ENCODE results near the gene GLT6D1. TPM values are rescaled to one million over a fixed set of nuclear protein-coding genes. Genes with fewer than 3 reads are reported as not detected.

Gene GLT6D1
- total and polyA plus RNA-seq, 5 donors from 2014 or later = not detected

DNA sequence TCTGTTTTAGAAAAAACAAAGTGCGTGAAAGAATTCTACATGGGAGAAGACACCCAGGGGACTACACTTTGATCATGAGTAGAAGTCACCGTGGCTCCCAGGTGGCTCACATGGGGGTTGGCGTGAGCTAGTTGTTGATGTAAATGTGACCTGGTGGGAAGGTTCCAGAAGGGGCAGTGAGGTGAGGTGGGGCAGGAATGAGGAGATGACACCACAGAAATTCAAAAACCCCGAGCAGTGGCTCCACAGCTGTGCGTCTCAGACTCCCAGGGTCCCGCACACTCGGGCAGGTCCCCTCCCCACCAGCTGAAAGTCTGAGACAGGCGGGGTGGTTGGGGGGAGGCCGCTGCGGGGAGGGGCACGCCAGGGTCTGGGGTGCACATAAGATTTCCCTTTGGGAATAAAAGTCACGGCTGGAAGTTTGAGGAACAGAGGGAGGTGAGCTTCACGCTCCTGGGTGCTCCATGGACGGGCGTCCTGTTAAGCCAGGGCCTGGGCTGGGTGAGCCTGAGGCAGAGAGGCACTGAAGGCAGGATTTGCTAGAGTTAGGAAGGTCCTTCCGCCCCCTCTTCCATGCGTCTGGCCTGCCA is 29.9 kb downstream of the GLT6D1 start:
- H3K4me3 ChIP-seq (ENCODE audit: low read depth, low read length) = no peak overlapping the region
- Mint-ChIP-seq H3K4me1 (no peaks in the 10 kb centered on the region), H3K9me3 (peaks cover 0 to 3% (median 0%) of the 10 kb centered on the region in 7 donors), H3K4me3 (no peak overlapping the region), H3K36me3 (no peaks in the 10 kb centered on the region), H3K27me3 (no peaks in the 10 kb centered on the region), H3K27ac (no peak overlapping the region)
- H3K9me3 ChIP-seq (ENCODE audit: control insufficient read depth in 2 of 2, low read length in 2 of 2) = no peaks in the 10 kb centered on the region
- H3K36me3 ChIP-seq (ENCODE audit: control insufficient read depth, insufficient read depth, low read length) = no peaks in the 10 kb centered on the region
- no peaks in the 10 kb centered on the region for H3K27me3 ChIP-seq (ENCODE audit: control insufficient read depth, insufficient read depth, low read length)
- ATAC-seq (ENCODE audit: low read depth in 2 of 2) (no peak), DNase-seq (no peak)
- no peaks in the 10 kb centered on the region for H3K4me1 ChIP-seq (ENCODE audit: control insufficient read depth, insufficient read depth, low read length, poor library complexity, severe bottlenecking)
- no peak overlapping the region for H3K27ac ChIP-seq (ENCODE audit: insufficient read depth, low read length, poor library complexity, severe bottlenecking)

DNA sequence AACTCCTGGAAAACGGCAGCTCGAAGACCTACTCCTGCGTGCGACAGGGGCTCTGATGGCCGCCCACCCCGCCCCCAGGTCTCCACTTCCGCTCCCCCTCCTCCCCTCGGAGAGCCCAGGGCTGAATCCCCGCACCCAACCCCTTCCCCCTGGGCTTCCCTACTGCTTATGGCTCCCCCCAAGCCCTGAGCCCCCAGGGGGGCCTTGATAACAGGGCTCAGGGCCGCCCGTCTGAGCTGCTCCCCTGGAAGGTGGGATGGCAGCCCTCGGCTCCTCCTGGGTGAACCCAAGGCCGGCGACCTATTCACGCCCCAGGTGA is 30.4 kb downstream of the GLT6D1 start:
- Histone ChIP-seq H3K4me3 (ENCODE audit: low read depth, low read length) (no peak overlapping the region), H3K36me3 (ENCODE audit: control insufficient read depth, insufficient read depth, low read length) (no peaks in the 10 kb centered on the region), H3K27me3 (ENCODE audit: control insufficient read depth, insufficient read depth, low read length) (no peaks in the 10 kb centered on the region), H3K27ac (ENCODE audit: insufficient read depth, low read length, poor library complexity, severe bottlenecking) (no peak overlapping the region), H3K4me1 (ENCODE audit: control insufficient read depth, insufficient read depth, low read length, poor library complexity, severe bottlenecking) (no peaks in the 10 kb centered on the region), H3K9me3 (ENCODE audit: control insufficient read depth in 2 of 2, low read length in 2 of 2) (no peaks in the 10 kb centered on the region)
- DNase-seq (no peak), ATAC-seq (ENCODE audit: low read depth in 2 of 2) (no peak)
- no peaks in the 10 kb centered on the region for H3K27me3 Mint-ChIP-seq
- H3K27ac Mint-ChIP-seq = no peak overlapping the region
- H3K4me1 Mint-ChIP-seq = no peaks in the 10 kb centered on the region
- no peak overlapping the region for H3K4me3 Mint-ChIP-seq
- peaks cover 0 to 3% (median 0%) of the 10 kb centered on the region in 7 donors for H3K9me3 Mint-ChIP-seq
- H3K36me3 Mint-ChIP-seq = no peaks in the 10 kb centered on the region

DNA sequence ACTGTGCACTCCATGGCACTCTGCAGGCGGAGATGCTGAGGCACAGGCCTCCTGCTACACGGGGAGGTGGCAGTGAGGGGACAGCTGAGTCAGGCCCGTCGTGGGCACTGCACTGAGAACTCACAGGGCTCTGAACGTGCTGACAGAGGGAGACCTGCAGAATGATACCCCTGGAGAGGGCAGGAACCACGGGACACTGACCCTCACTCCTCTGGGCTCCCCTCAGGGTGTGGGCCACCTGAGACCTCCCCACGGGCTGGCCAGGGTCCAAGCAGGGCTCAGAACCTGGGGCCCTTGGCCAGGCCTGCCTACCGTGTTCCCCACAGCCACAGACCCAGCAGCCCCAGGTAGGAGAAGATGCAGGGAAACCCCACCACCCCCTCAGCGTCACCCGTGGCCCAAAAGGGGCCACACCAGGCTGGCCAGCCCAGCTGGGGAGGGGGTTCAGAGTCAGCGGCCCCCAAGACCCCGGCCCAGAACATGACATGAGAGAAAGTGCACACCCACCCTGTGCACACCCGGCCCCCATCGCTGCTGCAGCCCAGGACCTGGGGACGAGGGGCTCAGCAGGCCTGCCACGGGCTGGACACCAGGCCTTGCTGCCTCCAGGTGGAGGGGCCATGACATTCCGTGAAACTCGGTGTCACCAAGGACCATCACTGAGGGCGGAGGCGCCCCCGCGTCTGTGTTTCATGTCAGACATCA is 30.9 kb downstream of the GLT6D1 start:
- Histone ChIP-seq H3K4me3 (ENCODE audit: low read depth, low read length) (no peak overlapping the region), H3K27me3 (ENCODE audit: control insufficient read depth, insufficient read depth, low read length) (no peaks in the 10 kb centered on the region), H3K4me1 (ENCODE audit: control insufficient read depth, insufficient read depth, low read length, poor library complexity, severe bottlenecking) (no peaks in the 10 kb centered on the region), H3K9me3 (ENCODE audit: control insufficient read depth in 2 of 2, low read length in 2 of 2) (no peaks in the 10 kb centered on the region), H3K36me3 (ENCODE audit: control insufficient read depth, insufficient read depth, low read length) (no peaks in the 10 kb centered on the region), H3K27ac (ENCODE audit: insufficient read depth, low read length, poor library complexity, severe bottlenecking) (no peak overlapping the region)
- peaks cover 4% of the 10 kb centered on the region for H3K27me3 Mint-ChIP-seq
- H3K9me3 Mint-ChIP-seq = peaks cover 0 to 3% (median 0%) of the 10 kb centered on the region in 7 donors
- no peaks in the 10 kb centered on the region for H3K4me1 Mint-ChIP-seq
- H3K36me3 Mint-ChIP-seq = no peaks in the 10 kb centered on the region
- H3K27ac Mint-ChIP-seq = no peak overlapping the region
- no peak overlapping the region for H3K4me3 Mint-ChIP-seq
- no peak for ATAC-seq (ENCODE audit: low read depth in 2 of 2)
- DNase-seq = no peak

DNA sequence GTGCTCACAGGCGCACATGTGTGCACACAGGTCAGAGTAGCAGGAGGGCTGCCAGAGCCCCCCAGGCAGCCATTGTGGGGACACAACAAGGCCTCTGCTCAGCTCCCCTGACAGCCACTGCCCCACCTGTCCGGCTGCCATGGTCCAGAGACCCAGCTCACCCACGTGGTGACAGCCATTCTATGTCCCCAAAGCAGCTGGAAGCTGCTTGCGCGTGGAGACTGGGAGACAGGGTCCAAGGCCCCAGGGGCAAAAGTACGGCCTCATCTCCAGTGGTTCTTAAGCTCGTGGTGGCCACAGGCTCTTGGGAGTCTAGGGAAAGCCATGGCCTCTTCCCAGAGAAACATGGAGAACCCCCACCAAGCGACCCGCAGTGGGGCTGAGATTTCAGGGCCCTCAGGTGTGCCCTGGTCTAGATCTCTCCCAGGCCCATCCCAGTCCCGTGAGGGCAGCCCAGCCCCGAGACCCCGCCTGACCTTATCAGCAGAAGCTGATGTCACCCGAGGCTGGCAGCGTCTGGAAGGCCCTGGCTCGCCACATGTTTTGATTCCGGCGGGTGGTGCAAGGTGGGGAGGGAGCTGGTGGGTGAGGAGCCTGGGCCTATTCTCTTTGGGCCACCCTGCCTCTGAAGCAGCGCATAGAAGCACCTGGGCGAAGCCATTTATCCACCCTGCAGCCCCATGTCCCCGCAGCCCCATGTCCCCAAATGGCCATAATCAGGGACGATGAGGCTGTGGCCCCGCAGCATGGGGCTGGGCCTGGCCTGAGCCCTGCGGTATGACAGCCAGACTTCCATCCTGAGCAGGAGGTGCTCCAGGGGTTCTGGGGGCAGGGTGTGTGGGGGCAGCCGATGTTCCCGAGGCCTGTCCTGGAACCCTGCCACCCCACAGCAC is 31.7 kb downstream of the GLT6D1 start:
- Histone ChIP-seq H3K27ac (ENCODE audit: insufficient read depth, low read length, poor library complexity, severe bottlenecking) (no peak overlapping the region), H3K4me1 (ENCODE audit: control insufficient read depth, insufficient read depth, low read length, poor library complexity, severe bottlenecking) (no peaks in the 10 kb centered on the region), H3K4me3 (ENCODE audit: low read depth, low read length) (no peak overlapping the region), H3K27me3 (ENCODE audit: control insufficient read depth, insufficient read depth, low read length) (no peaks in the 10 kb centered on the region), H3K9me3 (ENCODE audit: control insufficient read depth in 2 of 2, low read length in 2 of 2) (no peaks in the 10 kb centered on the region), H3K36me3 (ENCODE audit: control insufficient read depth, insufficient read depth, low read length) (no peaks in the 10 kb centered on the region)
- H3K27ac Mint-ChIP-seq = no peak overlapping the region
- no peak for DNase-seq
- H3K4me3 Mint-ChIP-seq = no peak overlapping the region
- peaks cover 0 to 3% (median 0%) of the 10 kb centered on the region in 7 donors for H3K9me3 Mint-ChIP-seq
- ATAC-seq (ENCODE audit: low read depth in 2 of 2) = no peak
- H3K27me3 Mint-ChIP-seq = peaks cover 9% of the 10 kb centered on the region
- H3K36me3 Mint-ChIP-seq = no peaks in the 10 kb centered on the region
- peaks cover 0 to 4% (median 0%) of the 10 kb centered on the region in 4 donors for H3K4me1 Mint-ChIP-seq

DNA sequence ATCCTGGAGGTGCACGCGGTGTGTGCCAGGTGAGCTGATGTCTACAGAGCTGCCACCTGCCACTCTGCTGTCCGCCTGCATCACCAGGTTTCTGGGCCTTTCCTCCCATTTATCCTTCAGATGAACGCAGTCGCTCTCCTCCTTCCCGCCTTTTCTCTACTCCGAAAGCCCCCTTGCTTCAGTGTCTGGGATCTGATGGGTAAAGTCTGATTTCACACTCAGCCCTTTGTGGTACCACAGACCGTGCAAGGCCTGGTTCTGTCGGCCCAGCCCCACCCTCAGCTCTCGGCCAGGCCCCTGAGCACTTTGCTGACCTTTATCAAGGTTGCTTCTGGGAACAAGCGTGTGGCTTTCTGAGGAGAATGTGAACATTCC is 32.5 kb downstream of the GLT6D1 start:
- Mint-ChIP-seq H3K9me3 (peaks cover 0 to 3% (median 0%) of the 10 kb centered on the region in 7 donors), H3K4me1 (peaks cover 0 to 4% (median 0%) of the 10 kb centered on the region in 4 donors), H3K4me3 (no peak overlapping the region), H3K27me3 (peaks cover 12% of the 10 kb centered on the region), H3K27ac (no peak overlapping the region), H3K36me3 (no peaks in the 10 kb centered on the region)
- Histone ChIP-seq H3K36me3 (ENCODE audit: control insufficient read depth, insufficient read depth, low read length) (no peaks in the 10 kb centered on the region), H3K27me3 (ENCODE audit: control insufficient read depth, insufficient read depth, low read length) (no peaks in the 10 kb centered on the region), H3K27ac (ENCODE audit: insufficient read depth, low read length, poor library complexity, severe bottlenecking) (no peak overlapping the region), H3K4me1 (ENCODE audit: control insufficient read depth, insufficient read depth, low read length, poor library complexity, severe bottlenecking) (no peaks in the 10 kb centered on the region), H3K9me3 (ENCODE audit: control insufficient read depth in 2 of 2, low read length in 2 of 2) (no peaks in the 10 kb centered on the region), H3K4me3 (ENCODE audit: low read depth, low read length) (no peak overlapping the region)
- no peak for DNase-seq
- ATAC-seq (ENCODE audit: low read depth in 2 of 2) = no peak

DNA sequence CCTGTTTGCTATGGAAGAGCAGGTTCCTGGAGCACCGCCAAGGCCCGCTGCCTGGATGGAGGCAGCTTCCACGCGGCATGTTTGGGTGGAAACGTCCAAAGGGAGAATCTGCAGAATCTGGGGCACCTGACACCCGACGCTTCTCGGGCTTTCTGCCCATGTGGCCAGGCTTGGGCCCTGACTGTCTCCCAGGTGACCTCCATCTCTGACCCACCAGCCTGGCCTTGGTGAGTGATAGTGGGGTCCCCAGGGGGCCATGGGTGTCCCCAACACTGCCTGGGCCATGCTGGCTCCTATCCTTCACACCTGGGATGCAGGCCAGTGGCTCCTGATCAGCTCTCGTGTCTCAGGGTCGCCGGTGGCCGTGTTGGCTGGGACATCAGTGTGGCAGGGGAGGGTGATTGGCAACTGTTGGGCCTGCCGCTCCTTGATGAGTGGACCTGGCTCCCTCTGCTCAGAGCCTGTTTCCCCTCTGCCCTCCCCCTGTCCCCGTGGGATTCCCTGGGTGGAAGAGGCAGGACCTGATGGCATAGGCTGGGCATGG is 34.0 kb downstream of the GLT6D1 start:
- Mint-ChIP-seq H3K4me3 (no peak overlapping the region), H3K36me3 (no peaks in the 10 kb centered on the region), H3K27me3 (peaks cover 12% of the 10 kb centered on the region), H3K4me1 (peaks cover 0 to 4% (median 0%) of the 10 kb centered on the region in 4 donors), H3K27ac (no peak overlapping the region), H3K9me3 (peaks cover 0 to 3% (median 0%) of the 10 kb centered on the region in 7 donors)
- Histone ChIP-seq H3K4me3 (ENCODE audit: low read depth, low read length) (no peak overlapping the region), H3K9me3 (ENCODE audit: control insufficient read depth in 2 of 2, low read length in 2 of 2) (no peaks in the 10 kb centered on the region), H3K27ac (ENCODE audit: insufficient read depth, low read length, poor library complexity, severe bottlenecking) (no peak overlapping the region), H3K4me1 (ENCODE audit: control insufficient read depth, insufficient read depth, low read length, poor library complexity, severe bottlenecking) (no peaks in the 10 kb centered on the region), H3K36me3 (ENCODE audit: control insufficient read depth, insufficient read depth, low read length) (no peaks in the 10 kb centered on the region), H3K27me3 (ENCODE audit: control insufficient read depth, insufficient read depth, low read length) (no peaks in the 10 kb centered on the region)
- DNase-seq (no peak), ATAC-seq (ENCODE audit: low read depth in 2 of 2) (no peak)

DNA sequence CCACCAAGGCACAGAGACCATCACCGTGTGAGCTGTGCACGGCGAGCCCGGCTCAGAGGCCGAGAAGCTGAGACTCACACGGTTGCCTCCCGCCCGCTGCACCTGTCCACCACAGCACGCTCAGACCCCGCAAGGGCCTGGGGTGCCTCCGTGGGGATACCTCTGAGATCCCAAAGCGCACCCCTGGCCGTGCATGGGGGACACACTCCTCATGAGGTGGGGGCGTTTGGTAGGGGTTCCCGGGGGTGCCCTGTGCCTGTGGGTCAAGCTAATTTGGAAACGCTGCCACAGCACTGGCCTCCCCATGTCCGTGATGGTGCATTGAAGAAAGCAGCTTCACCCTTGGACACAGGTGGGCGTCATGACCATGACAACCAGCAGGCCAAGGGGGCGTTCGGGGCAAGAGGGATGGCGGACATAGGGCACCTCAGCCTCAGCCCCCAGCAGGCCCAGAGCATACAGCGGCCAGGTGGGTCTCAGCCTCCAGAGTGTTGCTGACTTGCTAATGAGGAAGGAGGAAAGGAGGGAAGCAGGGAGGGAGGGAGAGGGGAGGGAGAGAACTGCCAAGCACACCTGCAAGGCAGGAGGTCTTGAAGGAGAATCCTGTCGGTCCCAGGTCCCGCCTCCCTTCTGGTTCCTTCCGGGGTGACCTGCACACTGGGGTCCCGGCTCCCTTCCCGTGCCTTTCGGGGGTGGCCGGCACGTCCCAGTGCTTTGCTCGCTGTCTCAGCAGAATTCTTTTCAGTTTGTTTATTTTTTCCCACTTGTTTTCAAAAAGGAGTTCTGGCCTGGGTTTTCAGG is 34.7 kb downstream of the GLT6D1 start:
- Mint-ChIP-seq H3K27ac (no peak overlapping the region), H3K4me1 (peaks cover 0 to 4% (median 0%) of the 10 kb centered on the region in 4 donors), H3K36me3 (no peaks in the 10 kb centered on the region), H3K9me3 (no peaks in the 10 kb centered on the region), H3K27me3 (peaks cover 12% of the 10 kb centered on the region), H3K4me3 (no peak overlapping the region)
- Histone ChIP-seq H3K36me3 (ENCODE audit: control insufficient read depth, insufficient read depth, low read length) (no peaks in the 10 kb centered on the region), H3K4me1 (ENCODE audit: control insufficient read depth, insufficient read depth, low read length, poor library complexity, severe bottlenecking) (no peaks in the 10 kb centered on the region), H3K27me3 (ENCODE audit: control insufficient read depth, insufficient read depth, low read length) (no peaks in the 10 kb centered on the region), H3K4me3 (ENCODE audit: low read depth, low read length) (no peak overlapping the region), H3K9me3 (ENCODE audit: control insufficient read depth in 2 of 2, low read length in 2 of 2) (no peaks in the 10 kb centered on the region), H3K27ac (ENCODE audit: insufficient read depth, low read length, poor library complexity, severe bottlenecking) (no peak overlapping the region)
- no peak for DNase-seq
- no peak for ATAC-seq (ENCODE audit: low read depth in 2 of 2)

Measured in CD4-positive, CD25-positive, alpha-beta regulatory T cell (primary cell).